Suppressor macrophage treated with lipopolysaccharide for 4 hours (primary cell): ENCODE measurements around the gene TBC1D9B.
"Not testable (repeated sequence)": the region's sequence is repeated elsewhere in the genome, so short reads cannot be mapped to it uniquely, and the experiment has no call there.

Experiments
- DNase-seq: peaks from one replicate; pipeline ENCODE4 v3.0.0-alpha.2; 2020

TBC1D9B gene

DNA sequence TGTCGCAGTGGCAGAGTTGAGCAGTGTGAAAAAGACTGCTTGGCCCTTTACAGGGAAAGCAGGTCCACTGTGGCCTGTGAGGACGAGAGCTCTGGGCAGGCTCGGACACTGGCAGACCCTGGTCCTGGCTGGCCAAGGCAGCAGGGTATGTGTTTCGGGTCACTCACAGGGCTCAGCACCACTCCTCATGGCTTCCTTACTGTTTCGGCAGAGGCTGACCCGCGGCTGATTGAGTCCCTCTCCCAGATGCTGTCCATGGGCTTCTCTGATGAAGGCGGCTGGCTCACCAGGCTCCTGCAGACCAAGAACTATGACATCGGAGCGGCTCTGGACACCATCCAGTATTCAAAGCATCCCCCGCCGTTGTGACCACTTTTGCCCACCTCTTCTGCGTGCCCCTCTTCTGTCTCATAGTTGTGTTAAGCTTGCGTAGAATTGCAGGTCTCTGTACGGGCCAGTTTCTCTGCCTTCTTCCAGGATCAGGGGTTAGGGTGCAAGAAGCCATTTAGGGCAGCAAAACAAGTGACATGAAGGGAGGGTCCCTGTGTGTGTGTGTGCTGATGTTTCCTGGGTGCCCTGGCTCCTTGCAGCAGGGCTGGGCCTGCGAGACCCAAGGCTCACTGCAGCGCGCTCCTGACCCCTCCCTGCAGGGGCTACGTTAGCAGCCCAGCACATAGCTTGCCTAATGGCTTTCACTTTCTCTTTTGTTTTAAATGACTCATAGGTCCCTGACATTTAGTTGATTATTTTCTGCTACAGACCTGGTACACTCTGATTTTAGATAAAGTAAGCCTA lies 71.3 kb downstream of the TBC1D9B start:
- peak; percentile 72 for DNase-seq

DNA sequence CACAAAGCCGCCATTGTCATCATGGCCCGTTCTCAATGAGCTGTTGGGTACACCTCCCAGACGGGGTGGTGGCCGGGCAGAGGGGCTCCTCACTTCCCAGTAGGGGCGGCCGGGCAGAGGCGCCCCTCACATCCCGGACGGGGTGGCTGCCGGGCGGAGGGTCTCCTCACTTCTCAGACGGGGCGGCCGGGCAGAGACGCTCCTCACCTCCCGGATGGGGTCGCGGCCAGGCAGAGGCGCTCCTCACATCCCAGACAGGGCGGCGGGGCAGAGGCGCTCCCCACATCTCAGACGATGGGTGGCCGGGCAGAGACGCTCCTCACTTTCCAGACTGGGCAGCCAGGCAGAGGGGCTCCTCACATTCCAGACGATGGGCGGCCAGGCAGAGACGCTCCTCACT lies 72.8 kb downstream of the TBC1D9B start:
- DNase-seq = not testable (repeated sequence)

DNA sequence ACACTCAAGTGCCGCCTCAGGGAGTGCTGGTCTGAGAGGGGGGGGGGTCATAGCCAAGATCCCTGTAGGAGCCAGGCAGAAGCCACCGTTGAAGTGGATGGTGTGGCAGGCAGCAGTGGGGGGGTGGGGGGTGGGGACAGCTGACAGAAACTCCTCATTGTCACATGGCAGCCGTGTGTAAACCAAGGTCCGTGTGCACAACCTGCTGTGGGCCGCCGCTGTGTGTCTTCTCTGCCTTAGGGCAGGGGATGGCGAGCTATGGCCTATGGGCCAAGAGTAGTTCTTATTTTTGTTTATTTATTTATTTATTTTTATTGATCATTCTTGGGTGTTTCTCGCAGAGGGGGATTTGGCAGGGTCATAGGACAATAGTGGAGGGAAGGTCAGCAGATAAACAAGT lies 73.6 kb downstream of the TBC1D9B start:
- DNase-seq = no peak

DNA sequence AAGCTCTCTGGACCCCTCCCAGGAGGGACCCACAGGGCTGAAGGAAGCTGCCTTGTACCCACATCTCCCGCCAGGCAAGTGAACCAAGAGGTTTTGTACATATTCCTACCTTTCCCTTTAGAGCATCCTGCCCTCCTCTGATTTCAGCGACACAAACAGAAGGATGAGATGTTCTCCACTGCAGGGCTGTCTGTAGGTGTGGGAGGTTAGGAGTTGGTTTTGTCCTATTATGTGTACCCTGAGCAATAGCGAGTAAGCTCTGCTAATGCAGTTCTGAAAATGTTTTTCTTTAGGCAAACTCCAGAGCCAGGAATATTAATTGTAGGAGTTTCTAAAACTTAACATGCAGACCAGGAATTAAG lies 74.0 kb downstream of the TBC1D9B start:
- DNase-seq = no peak

DNA sequence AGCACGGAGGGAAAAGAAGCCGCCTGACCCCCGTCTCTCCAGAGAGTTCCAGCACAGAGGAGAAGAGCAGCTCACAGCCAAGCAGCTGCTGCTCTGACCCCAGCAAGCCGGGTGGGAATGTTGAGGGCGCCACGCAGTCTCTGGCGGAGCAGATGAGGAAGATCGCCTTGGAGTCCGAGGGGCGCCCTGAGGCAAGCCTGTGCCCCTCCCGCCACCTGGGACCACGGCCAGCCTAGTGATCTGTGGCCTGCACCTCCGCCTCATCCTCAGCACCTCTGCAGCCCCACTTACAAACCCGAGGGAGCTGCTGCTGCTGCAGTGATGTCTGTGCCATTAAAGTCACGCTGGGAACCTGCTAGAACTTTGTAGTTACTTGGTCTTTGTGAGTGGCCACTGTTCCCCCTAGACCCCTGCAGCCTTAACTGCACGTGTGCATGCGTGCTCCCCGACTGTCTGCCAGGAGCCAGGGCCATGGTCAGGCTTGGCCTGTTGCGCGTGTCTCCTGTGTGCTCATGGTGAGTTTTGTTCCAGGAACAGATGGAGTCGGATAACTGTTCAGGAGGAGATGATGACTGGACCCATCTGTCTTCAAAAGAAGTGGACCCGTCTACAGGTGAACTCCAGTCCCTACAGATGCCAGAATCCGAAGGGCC lies 74.5 kb downstream of the TBC1D9B start:
- DNase-seq = no peak

DNA sequence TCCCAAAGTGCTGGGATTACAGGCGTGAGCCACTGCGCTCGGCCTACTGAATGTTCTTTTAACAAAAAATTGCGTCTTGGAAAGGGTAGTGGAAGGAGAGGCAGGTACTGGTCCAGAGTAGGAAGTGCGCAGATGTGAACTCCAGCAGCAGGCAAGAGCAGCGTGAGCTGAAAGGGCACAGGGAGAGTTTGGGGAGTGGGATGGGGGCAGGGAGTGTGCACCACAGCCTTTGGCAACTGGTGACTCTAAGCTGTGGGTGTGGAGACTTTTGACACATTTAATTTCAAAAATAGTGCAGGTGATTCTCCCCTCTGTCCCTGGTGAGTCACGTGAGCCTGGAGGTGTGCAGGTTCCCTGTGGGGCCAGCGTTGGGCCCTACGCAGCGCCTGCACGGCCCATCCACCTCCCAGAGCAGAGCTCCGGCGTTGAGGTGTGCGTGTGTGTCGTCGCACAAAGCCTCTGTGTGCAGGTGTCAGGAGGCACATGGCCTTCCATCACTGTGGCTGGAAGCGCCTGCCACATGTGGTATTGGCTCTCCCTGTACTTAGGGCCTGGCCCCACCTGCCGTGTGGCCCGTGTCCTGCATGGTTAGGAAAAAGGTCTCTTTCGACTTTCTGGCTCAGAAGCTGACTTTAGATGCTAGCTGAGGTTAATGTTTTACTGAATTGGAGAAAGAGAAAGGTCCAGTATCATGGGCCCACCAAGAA lies 75.5 kb downstream of the TBC1D9B start:
- DNase-seq = no peak

DNA sequence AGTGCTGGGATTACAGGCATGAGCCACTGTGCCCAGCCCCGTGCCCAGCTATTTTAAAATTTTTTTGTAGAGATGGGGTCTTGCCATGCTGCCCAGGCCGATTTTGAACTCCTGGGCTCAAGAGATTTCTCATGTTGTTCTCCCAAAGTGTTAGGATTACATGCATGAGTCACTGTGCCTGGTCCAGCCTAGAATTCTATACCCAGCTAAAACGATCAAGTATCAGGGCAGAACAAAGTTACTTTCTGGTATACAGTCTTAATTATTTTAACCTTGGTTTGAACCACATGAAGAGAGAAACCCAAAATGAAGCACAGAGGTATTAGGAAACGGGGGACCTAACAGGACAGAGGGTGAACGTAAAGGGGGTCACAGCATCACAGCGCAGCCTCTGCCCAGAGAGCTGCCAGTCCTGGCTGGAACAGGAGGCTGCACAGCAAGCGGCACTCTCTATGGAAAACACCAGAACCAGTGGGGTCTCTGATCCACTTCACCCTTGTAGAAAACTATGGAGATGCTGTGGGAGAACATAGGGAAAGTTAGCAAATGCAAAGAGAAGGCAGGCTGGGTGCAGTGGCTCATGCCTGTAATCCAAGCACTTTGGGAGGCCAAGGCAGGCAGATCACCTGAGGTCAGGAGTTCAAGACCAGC lies 76.8 kb downstream of the TBC1D9B start:
- DNase-seq = no peak

DNA sequence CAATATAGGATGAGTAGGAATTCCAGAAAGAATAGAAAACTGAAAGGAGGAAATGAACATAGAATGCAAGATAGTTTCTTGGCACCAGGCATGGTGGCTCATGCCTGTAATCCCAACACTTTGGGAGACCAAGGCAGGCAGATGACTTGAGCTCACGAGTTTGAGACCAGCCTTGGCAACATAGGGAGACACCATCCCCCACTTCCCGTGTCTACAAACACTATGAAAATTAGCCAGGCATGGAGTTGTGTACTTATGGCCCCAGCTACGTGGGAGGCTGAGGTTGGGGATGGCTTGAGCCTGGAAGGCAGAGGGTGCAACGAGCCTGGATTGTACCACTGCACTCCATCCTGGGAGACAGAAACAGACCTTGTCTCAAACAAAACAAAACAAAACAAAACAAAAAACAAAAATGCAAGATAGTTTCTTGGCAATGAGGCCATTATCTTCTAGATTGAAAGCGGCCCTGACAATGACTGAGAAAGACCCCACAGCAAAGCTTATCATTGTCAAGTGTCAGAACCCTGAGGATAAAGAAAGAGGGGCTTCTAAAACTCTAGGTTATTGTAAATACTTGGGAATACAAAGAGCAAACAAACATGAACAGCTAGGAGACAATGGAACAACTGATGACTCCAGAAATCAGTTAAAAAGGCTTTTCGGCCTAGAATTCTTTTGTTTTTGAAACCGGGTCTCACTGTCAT lies 77.8 kb downstream of the TBC1D9B start:
- DNase-seq = no peak

DNA sequence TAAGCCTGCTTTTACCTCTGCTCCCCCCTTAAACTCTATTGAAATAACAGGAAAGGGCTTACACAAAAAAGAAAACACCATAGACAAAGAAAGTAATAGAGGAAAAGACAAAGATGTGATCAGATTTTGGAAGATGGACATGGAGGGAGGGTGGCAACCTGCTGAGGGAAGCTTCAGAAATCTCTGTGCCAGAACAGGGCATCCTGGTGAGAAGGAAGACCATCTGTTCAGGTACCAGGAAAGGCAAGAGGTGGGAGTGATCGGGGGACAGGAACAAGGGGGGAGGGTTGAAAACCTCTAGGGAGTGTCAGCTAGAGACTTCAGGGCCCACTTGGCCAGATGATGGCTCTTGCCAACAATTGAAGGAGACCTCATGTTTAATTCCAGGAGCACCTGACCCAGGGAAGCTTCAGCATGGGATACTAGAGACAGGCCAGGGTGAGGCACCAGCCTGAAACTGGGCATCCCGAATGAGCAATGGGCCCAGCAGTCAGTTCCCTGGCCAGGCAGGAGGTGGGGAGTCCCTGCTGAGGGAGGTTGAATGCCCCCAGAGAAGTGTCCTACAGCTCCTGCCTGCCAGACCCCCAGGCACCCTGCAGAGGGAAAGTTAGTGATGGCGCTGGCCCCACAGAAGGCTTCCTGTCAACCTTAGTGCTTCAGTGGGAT lies 78.8 kb downstream of the TBC1D9B start:
- no peak for DNase-seq

DNA sequence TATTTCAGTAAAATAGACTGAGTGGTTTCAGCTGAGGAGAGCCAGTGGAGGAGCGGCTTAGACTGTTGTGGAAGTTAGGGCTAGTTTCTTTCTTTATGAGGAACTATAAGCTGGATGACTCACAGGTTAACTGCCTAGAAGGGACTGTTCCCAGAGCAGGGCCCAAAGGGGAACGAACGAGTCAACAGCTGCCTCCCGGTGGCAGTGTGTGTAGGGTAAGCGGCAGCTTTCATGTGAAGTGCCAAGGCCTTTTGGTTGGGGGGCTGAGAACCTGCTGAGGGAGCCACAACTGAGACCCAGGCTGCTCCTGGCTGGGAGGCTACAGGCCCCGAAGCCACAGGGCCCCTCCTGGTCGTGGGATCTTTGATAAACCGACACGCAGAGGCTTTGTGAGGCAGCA lies 80.0 kb downstream of the TBC1D9B start:
- DNase-seq = peak; percentile 93

DNA sequence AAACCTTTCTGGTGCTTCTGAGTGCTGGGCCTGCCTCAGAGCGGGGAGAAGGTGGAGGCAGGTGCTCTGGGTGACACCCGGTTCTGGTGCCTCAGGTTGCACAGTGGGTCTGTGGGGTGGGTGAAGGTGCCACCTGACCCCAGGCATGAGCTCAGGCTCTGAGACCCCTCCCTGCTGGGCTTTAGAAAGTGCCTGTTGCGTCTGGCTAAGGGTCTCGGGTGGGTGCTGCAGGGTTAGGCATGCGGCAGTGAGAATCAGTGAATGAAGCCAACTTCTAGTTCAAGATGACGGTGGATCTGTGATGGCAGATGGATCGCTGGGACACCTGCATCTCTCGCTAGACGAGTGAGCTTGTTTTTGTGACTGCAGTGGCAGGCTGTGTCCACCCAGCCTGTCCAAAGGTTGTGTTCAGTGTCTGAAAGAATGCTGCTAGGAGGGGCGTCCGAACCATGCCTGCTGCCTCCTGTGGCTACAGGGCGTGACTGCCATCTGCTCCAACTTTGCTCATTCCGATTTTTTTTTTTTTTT lies 82.0 kb downstream of the TBC1D9B start:
- no peak for DNase-seq

DNA sequence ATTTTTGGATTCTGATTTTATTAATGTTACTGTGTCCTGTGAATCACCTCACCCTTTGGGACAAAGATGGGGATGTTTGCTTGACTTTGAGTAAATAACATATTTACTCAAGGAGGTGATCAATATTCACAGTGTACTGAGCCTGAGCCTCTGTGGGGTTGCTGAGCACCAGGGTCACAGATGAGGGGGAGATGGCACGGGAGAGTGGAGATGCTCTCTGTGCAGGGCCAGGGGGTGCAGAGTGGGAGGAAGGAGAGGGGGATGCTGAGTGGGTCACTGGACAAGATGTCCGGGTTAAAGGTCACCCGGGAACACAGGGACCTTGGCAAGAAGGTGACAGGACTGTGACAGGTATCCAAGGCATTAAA lies 83.0 kb downstream of the TBC1D9B start:
- no peak for DNase-seq

DNA sequence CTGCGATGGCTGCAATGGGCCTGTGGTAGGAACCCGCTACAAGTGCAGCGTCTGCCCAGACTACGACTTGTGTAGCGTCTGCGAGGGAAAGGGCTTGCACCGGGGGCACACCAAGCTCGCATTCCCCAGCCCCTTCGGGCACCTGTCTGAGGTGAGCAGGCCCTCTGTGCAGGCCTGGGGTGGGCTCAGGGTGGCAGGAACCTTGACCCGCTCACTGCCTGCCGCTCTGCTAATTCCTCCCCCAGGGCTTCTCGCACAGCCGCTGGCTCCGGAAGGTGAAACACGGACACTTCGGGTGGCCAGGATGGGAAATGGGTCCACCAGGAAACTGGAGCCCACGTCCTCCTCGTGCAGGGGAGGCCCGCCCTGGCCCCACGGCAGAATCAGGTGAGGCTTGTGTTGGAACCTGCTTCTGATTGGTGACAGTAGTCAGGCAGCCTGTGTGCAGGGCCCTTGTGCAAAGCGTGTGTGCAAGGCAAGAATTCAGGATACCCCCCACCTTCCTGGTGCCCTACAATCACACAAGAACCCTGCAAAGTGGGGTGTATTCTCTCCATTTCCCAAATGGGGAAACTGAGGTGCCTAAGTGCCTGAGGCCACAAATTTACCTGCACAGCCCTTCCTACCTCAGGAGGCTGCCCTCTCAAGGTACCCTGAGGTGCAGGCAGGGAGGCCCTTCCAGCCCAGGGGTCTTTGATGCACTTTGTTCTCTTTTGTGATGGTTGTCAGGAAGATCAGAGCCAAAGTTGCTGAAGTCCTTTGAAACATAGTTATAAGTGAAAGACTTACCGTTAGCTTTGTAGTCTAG lies 83.6 kb downstream of the TBC1D9B start:
- DNase-seq = no peak

DNA sequence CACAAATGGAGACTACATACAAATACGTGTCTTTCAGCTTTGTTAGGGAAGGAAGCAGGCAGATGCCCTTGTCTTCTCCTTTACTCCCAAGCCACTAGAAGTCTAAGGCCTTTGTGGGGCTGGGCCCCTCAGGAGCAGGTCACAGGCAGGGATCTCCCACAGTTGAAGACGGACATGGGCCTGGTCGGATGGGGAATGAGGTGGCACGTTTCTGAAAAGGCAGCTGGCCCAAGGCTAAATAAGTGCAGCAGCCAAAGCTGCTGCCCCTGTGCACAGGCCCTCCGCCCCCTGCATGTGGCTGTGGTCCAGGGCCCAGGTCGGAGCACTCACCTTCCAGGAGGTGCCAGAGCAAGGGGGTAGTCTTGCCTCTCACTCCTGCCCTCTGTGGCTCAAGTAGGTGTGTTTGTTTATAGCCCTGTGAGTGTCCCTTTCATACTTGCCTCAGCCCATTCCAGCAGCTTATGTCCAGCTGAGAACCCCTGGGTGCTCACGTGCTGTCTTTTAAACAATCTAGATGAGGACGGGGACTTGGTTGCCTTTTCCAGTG lies 85.2 kb downstream of the TBC1D9B start:
- DNase-seq = no peak

DNA sequence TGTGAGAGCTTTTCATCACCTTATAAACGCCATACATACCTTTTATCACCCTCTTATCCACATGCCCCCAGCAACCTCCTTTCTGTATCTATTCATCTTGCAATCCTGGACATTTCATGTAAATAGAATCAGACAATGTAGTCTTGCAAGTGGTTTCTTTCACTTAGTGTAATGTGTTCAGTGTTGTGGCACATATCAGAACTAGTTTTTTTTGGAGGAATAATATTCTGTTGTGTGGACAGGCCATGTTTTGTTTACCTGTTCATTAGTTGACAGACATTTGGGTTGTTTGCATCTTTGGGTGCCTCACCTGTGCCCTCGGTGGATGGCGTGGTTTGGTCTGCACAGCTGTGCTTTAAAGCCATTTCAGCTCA lies 85.7 kb downstream of the TBC1D9B start:
- no peak for DNase-seq

DNA sequence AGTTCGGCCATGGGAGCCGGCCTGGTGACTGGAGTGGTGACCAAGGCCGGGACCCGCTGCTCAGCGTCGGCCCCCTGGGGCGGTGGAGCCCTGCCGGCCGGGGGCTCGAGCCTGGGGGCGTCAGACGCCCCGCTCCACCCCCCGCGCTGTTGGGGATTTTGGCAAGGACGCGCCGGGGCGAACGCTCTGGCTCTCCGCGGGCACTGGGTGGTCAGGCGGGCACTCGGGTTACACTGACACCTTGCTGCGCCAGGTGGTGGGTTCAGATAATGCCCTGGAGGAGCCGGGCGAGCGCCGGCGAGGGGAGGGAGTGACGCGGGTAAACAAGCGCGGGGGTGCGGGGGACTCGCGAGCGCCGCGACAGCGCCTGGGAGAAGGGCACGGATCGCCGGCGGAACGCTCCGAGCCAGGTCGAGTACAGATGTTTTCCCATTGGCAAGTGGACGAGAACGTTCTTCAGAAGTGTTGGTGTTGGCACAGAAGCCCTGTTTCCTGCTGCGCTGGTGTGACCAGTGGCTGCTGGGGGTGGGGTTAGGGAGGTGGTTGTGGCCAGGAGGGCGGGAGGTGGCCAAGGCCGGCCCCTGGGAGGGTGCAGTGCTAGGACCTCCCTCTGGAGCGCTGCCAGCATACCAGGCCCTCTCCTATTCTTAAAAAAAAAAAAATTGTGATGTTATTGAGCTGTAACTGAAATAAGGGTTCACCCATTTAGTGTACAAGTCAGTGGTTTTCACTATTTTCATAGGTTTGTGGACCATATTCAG lies 86.2 kb downstream of the TBC1D9B start:
- peak; percentile 94 for DNase-seq

DNA sequence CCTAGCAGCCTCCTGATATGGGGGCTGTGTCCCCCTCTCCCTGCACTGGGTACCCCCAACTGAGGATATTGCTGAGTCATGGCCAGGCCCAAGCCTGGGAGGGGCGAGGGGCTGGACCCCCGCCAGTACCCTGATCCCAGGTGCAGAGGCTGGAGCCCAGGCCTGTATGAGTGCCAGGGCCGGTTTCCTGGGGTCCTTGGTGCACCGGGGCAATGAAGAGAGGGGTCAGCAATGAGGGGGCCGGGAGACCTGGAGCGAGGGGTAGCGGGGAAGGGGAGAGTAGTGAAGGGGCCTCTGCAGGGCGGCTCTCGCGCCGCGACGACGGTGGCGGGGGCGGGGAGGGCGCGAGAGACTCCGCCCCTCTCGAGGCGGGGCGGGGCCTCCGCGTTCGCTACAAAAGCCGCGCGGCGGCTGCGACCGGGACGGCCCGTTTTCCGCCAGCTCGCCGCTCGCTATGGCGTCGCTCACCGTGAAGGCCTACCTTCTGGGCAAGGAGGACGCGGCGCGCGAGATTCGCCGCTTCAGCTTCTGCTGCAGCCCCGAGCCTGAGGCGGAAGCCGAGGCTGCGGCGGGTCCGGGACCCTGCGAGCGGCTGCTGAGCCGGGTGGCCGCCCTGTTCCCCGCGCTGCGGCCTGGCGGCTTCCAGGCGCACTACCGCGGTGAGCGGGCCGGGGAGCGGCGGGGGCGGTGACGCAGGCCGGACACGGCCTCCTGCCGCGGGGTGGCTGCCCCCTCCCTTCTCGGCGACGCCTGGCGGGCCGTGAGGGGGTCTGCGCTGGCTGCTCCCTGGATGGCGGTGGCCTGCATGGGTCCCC lies 87.0 kb downstream of the TBC1D9B start, which contains the start of gene SQSTM1:
TSS of gene SQSTM1 (plus strand) at position 423 of the 815 bp plus-strand sequence. CDS start at position 455, 32 bp downstream.
- DNase-seq = peak; percentile 92

DNA sequence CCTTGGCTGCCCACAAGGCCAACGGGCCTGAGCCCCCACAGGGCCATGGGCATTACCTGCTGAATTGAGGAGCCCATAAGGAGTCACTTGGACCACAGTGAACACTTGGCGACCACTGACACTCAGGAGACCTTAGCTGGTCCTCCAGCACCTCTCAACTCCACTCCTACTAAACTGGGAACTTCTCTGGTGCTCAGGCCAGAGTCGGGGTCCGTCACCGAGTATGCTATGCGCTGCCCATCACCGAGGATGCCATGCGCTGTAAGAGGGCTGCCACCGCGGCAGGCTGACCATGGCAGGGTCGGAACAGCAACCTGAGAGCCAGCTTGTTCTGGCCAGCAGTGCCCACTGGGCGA lies 87.6 kb downstream of the TBC1D9B start:
- DNase-seq = no peak
